GM21723 (cell line): Measurements from ENCODE around the gene HMCES.

Experiments
- ATAC-seq: cut with Tn5 transposase; IDR thresholded peaks from one replicate; pipeline ENCODE4 v1.9.1; 2021; ENCODE audit warnings: mild to moderate bottlenecking, moderate library complexity; ENCODE audit not compliant: unreplicated experiment

Gene HMCES, protein sequence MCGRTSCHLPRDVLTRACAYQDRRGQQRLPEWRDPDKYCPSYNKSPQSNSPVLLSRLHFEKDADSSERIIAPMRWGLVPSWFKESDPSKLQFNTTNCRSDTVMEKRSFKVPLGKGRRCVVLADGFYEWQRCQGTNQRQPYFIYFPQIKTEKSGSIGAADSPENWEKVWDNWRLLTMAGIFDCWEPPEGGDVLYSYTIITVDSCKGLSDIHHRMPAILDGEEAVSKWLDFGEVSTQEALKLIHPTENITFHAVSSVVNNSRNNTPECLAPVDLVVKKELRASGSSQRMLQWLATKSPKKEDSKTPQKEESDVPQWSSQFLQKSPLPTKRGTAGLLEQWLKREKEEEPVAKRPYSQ

DNA sequence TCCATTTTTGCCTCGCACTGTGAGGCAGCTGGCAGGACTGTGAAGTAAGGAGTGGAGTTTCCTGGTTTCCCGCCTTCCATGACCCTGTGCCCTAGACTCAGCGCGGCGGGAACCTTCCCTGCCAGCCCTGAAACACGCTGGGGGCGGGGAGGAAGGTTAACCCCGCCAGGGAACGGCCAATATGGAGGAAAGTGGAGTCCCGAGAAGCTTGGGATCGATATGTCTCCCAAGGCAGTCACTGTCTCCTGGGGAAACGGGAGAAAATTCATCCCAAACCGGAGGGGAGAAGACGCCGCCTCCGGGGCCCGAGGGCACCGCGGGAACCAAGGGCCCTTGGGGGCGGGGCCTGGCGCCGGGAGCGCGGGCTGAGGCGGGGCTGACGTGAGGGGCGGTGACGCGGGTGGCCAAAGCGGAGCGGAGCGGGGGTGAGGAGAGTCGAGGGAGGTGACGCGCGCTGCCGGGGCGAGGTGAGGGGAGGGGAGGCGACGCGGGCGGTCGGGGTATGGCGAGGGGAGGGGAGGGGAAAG lies at the start of gene HMCES:
Gene HMCES (plus strand): TSS at position 432 of the 527 bp plus-strand sequence. CDS start 863 bp downstream, outside the sequence.
- peak; percentile 52 for ATAC-seq

DNA sequence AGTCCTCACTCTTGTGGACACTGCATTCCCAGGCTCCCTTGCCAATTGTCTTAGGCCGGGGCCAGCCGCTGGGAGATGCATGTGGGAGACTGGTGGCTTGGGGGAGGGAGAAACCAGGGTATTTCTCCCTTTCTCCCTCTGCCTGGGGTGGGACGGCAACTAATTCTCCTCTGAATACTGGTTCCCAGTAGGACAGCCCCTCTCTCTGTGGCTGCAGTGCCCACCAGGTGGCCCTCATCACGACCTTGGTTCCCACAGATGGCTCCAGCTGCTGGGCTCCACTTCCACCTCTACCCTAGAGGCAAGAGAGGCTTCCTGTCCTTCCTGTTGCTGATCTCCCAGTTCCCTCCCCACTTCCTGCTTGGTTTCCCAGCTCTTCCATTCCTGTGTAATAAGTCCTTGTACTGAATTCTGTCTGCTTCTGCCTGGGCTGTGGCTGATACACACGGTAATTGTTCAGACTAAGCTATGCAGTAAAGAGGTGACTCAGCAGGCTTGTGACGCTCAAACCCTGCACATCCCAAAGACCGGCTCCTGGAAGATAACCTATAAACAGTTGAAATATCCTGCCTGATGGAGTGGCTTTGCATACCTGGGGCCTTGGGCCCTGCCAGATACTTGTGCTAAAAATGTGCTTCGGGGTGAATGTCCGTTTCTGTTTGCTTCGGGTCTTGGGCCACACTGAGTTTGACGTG lies 49.6 kb upstream of the HMCES start:
- no peak for ATAC-seq

DNA sequence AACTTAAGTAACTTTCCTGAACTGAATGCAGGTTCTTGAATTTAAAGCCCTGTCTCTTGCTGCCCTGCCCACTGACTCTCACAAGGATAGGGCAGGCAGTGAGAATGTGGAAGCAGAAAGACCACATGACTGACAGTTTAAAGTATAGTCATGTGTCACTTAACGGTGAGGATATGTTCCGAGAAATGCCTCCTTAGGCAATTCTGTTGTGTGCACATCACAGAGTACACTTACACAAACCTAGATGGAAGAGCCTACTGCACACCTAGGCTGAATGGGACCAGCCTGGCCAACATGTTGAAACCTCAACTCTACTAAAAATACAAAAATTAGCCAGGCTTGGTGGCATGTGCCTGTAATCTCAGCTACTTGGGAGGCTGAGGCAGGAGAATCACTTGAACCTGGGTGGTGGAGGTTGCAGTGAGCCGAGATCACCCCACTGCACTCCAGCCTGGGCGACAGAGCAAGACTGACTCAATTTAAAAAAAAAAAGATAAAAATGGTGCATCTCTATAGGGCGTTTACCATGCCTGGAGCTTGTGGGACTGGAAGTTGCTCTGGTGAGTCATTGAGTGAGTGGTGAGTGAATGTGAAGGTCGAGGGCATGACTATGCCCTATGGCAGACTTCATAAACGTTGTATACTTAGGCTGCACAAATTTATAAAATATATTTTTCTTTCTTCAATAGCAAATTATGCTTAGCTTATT lies 48.2 kb upstream of the HMCES start:
- ATAC-seq = no peak

DNA sequence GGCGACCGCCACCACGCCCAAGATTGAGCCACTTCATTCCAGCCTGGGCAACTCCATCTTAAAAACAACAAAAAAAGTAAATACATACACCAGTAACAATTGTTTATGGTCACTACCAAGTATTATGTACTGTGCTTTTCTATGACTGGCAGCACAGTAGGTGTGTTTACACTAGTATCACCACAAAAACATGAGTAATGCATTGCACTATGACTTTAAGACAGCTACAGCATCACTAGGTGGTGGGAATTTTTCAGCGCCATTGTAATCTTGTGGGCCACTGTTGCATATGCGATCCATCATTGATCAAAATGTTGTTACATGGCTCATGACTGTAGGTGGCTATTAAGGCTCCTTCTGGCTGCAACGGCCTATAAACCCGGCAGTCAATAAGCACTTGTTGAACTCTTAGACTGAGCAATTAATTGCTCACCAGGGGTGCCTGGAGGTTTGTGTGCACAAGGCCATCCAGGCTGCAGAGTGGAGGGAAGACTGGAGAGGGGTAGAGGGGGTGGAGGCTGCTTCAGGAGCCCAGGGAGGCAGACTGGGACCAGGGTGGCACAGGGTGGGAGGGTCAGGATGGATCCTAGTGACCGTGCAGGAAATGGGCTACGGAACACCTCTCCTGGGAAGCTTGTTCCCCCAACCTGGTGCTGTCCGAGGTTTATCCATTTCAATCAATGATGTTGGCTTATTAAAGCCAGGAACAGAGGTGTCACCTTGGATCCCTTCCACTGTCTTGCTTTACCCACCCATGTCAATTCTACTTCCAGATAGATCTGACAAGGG lies 47.1 kb upstream of the HMCES start:
- ATAC-seq = no peak

DNA sequence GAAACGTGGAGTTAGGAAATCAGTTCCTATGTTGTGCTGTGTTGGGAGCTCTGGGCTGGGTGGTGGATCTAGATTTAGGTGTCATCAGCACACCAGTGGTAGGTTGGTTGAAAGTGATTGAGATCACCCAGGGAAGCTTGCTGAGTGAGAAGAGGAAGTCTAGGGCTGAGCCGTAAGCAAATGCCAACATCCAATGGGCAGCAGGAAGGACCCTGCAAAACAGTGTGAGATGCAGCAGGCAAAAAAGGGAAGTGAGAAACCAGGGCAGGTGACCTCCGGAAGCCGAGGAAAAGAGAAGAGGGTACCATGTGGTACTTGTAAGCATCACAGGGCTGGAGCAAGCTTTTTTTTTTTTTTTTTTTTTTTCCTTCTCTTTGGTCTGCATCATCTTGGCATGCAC lies 45.1 kb upstream of the HMCES start:
- ATAC-seq = peak; percentile 92

DNA sequence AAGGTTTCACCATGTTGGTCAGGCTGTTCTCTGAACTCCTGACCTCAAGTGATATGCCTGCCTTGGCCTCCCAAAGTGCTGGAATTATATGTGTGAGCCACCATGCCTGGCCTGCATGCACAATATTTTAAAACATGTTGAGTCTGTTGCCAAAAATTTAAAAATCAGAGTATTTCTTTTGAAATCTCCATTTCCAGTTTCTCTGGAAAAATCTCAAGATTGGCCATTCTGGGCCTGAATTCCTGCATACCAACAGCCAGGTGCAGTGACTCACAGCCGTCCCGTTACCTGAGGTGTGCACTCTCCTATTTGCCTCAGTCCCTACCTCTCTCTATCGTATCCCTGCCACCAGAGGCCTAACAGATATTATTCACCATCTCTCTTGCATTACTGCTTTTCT lies 44.2 kb upstream of the HMCES start:
- no peak for ATAC-seq

DNA sequence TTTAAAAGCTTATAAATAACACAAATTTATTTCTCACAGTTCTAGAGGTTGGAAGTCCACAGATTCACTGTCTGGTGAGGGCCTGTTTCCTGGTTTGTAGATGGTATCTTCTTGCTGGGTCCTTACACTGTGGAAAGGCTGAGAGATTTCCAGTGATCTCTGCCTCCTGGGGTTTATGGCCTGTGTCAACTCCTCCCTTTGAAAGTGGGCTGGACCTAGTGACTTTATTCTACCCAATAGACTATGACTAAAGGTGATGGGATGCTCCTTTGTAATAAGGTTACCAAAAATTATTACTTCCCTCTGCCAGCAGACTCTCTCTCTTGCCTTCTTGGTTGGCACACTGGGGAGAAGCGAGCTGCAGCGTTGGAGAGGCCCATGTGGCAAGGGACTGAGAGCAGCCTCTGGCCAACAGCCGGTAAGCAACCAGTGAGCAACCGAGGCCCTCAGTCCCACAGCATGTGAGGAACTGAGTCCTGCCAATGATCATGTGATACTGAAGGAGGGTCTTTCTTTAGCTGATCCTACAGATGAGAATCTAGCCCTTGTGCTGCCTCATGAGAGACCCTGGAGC lies 43.2 kb upstream of the HMCES start:
- ATAC-seq = no peak

DNA sequence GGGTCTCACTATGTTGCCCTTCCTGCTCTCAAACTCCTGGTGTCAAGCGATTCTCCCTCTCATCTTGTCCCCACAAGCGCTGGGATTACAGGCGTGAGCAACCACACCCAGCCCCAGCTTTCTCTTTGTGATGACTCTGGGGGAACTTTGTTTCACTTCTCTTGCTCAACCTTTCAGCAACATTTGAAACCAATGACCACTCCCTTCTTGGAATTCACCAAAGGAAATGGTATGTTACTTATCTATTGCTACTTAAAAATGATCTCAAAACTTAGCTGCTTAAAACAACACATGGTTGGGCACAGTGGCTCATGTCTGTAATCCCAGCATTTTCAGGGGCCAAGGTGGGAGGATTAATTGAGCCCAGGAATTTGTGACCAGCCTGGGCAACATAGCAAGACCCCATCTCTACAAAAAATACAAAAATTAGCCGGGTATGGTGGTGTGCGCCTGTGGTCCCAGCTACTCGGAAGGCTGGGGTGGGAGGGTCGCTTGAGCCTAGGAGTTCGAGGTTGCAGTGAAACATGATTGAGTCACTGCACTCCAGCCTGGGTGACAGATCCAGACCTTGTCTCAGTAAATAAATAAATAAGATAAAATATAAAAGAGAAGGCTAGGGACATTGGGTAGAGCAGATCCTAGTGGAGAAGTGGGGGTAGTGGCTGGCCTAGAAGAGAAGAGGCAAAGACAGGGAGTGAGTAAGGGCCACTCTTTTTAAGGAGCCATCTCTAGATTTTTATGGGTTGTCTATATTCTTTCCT lies 39.5 kb upstream of the HMCES start:
- no peak for ATAC-seq

DNA sequence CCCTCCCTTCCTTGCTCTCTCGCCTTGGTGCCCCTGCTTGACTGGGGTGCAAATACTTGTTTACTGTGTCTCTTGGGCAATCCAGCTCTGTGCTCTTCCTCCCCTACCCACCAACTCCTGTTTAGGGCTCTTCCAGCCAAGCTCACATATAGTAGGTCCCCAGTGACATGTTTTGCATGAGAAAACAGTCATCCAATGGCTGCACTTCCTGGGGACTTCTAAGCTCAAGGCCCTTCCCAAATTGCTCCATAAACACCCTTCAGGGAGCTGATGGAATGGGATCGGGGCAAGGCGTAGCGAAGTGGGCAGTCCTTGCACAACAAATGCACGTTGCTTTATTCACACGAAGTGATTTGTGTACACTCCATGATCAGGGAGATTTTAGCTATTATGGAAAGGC lies 38.7 kb upstream of the HMCES start:
- no peak for ATAC-seq

DNA sequence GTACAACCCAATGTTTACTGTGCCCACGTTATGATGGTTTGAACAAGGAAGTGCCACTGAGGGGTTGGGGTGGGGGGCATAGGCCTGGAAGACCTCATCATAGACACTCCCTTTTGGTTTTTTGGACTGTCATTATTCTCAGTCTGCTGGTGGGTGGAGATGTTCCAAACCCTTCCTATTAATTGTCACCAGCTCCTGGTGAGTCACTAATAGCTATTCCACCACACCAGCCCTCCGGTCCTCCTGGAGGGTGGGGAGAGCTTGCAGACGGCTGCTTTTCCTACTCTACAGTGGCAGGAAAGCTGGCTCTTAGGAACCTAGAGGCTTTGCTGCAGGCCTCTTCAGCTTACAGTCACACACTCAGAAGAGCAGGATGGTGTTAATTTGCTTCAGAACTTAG lies 38.2 kb upstream of the HMCES start:
- no peak for ATAC-seq

DNA sequence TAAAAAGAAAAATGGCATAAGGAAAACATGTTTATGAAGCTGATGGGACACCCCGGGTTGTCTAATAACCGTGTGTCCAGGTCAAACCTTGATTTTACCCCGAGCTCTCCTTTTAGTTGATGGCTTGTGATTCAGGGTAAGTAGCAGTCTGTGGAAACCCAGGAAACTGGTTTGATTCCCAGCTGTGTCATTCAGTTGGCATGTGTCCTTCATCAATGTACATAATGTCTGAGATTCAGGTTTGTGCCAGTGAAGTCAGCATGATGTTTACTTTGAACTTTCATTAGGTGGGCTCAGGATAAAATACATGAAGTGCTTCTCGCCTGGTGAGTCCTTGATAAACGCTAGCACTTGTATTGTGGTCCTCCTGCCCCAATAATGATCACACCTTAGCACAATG lies 33.5 kb upstream of the HMCES start:
- no peak for ATAC-seq

DNA sequence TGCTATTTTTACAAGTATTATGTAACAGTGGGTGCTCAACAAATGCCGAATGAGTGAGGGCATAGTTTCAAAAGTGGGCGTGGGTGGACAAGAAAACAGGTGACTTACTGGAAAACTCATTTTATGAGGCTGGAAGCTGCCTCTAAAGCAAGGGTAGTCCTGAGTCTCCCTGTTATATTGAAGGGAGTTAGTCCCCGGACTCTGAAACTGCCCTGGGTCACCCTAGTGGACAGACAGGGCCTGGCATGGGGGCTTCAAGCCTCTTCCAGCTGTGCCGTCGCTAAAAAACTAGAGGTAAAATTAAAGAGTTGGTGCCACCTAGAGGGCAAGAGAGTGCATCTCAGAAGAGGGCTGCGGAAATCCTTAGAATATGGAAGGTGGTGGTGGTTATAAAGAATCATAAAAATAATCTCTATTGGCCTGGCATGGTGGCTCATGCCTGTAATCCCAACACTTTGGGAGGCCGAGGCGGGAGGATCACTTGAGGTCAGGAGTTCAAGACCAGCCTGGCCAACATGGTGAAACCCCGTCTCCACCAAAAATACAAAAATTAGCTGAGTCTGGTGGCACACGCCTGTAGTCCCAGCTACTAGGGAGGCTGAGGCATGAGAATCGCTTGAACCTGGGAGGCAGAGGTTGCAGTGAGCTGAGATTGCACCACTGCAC lies 32.9 kb upstream of the HMCES start:
- peak; percentile 41 for ATAC-seq

DNA sequence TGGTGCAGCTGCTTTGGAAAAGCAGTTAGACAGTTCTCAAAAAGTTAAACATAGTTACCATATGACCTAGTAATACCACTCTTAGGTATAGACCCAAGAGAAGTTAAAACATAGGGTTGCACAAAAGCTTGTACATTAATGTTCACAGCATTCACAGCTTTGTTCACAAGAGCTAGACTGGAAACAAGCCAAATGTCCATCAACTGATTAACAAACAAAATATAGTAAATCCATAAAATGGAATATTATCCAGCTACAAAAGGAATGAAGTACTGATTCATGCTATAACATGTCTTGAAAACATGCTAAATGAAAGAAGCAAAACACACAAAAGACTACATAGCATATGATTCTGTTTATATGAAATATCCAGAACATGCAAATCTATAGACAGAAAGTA lies 32.0 kb upstream of the HMCES start:
- ATAC-seq = no peak

DNA sequence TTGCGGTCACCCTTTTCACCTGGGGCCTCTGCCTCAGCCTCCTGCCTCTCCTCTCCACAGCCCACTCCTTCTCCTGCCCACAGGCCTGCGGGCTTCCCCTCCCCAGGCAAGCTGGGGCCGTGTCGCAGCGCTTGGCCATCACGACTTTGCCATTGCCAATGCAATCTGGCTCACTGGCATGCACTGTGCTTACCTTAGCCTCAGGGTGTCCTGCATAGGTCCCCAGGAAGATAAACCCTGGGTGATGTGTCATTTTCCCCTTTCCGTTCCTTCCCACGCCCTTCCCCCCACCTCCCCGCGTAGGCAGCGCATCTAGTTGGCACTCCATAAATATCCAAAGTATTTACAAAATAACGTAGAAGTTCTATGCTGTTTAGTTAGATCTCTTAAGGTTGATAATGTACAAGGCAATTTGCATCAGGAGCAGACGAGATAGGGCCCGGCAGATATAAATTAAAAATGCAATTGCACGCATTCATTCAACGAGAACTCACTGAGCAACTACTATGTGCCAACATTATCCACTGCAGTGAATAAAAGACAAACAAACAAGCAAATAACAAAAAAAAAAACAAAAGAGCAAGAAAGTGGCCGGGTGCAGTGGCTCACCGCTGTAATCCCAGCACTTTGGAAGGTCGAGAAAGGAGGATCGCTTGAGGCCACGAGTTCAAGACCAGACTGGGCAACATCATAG lies 30.2 kb upstream of the HMCES start:
- no peak for ATAC-seq

DNA sequence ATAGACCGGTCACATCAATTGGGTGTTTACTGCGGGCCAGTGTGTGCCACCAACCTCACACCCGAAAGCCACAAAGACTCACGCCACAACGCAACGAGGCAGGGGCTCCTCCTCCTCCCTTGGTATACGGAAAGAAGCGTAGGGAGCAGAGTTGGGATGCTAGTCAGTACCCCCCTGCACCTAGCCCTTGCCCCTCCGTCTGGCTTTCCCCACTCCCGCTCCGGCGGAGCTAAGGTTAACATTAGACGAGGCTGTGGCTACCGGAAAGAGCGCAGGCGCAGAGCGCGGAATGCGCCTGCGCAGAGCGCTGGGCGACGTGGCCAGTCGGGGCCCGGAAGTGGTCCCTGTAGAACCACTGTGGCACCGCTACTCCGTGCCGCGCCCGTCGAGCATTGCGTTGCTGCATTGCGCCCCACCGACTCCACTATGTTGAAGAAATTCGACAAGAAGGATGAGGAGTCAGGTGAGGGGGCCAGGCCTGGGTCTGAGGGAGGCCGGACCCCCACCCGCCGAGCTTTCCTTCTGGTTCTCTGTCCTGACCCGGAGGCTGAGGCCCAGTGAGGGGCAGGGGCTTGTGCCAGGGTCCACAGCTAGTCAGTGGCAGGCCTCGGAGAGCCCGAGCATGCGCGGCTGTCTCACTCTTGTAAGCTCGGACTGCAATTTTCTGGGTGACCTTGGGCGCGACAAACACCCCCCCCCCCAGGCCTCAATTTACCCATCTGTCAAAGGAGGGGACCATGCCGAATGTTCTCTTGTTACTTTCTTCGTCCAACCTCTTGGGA lies 29.2 kb upstream of the HMCES start, which contains the start of gene COPG1:
Gene COPG1 (plus strand): TSS at position 323 of the 782 bp plus-strand sequence. CDS start 104 bp downstream, at position 427.
- peak; percentile 85 for ATAC-seq

DNA sequence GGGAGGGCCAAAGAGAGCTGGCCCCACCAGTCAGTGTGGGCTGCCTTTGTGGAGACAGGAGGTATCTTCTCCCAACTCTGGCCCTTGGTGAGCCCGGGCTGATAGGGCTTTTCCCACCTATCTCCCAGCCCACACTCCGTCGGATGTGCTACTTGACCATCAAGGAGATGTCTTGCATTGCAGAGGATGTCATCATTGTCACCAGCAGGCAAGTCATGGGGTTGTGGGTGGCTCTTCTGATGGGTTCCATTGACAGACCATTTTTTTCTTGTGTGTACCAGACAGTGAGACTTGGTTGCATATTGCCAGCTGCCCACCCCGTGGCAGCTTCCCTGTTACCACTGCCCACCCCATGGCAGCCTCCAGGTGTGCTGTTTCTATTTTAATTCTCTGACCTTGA lies 25.9 kb upstream of the HMCES start:
- ATAC-seq = no peak

DNA sequence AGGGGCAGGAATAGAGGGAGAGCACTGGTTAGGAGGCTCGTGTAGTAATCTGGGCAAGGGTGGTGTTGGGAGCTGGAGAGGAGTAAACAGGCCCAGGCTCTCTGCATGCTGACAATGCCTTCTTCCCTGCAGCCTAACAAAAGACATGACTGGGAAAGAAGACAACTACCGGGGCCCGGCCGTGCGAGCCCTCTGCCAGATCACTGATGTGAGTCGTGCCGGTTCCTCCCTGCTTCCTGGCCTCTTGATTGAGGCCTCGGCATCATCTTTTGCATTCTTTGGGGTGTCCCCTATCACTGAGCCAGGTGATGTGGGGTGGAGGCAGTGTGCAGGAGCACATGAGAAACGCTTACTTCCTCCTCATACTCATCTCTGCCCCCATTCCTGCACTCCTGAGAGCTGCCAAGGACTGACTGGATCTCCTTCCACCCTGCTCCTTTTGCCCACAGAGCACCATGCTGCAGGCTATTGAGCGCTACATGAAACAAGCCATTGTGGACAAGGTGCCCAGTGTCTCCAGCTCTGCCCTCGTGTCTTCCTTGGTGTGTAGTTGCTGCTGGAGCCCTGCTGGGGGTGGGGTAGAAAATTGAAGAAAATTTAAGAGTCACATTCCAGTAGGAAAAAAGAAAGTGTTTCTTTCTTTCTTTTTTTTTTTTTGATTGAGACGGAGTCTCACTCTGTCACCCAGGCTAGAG lies 24.0 kb upstream of the HMCES start:
- ATAC-seq = no peak
